ENCODE data around the gene NUP35. TPM values are rescaled to one million over a fixed set of nuclear protein-coding genes. Genes with fewer than 3 reads are reported as not detected.

Gene NUP35
- total and polyA plus RNA-seq, 2 experiments from 2014 or later: 57.4 to 65.3 TPM

DNA sequence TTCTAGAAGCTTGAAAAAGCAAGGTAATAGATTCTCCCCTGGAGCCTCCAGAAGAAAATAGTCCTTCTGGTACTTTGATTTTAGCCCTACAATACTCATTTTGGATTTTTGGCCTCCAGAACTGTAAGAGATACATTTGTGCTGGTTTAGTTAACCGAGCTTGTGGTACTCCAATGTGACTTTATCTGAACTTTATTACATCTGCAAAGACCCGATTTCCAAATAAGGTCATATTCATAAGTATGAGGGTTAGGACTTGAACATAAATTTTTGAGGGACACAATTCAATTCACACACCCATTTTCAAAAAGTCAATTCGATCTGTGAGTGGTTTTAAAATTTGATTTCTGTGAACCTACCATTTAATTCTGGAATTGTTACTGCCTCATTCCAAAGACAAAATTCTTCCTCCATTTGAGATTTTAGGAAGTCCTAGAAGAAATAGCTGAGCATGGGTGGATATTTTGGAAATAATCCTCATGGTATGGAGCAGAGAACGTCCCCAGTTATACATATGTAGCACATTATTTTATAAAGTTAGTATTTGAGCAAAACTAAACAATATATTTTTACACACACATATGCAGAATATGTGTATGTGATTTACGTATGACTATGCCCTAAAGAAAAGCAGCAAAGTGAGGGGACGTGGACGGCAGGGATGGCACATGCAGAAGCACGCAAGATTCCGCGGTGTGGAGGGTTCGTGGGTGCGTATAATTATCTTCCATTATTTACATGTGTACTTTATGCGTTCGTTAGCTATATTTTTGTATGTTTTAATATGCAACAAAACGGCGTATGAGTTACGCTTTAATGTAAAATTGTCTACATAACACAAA lies 905 bp upstream of the NUP35 start (continued):
- TF ChIP-seq, protein P1, sequence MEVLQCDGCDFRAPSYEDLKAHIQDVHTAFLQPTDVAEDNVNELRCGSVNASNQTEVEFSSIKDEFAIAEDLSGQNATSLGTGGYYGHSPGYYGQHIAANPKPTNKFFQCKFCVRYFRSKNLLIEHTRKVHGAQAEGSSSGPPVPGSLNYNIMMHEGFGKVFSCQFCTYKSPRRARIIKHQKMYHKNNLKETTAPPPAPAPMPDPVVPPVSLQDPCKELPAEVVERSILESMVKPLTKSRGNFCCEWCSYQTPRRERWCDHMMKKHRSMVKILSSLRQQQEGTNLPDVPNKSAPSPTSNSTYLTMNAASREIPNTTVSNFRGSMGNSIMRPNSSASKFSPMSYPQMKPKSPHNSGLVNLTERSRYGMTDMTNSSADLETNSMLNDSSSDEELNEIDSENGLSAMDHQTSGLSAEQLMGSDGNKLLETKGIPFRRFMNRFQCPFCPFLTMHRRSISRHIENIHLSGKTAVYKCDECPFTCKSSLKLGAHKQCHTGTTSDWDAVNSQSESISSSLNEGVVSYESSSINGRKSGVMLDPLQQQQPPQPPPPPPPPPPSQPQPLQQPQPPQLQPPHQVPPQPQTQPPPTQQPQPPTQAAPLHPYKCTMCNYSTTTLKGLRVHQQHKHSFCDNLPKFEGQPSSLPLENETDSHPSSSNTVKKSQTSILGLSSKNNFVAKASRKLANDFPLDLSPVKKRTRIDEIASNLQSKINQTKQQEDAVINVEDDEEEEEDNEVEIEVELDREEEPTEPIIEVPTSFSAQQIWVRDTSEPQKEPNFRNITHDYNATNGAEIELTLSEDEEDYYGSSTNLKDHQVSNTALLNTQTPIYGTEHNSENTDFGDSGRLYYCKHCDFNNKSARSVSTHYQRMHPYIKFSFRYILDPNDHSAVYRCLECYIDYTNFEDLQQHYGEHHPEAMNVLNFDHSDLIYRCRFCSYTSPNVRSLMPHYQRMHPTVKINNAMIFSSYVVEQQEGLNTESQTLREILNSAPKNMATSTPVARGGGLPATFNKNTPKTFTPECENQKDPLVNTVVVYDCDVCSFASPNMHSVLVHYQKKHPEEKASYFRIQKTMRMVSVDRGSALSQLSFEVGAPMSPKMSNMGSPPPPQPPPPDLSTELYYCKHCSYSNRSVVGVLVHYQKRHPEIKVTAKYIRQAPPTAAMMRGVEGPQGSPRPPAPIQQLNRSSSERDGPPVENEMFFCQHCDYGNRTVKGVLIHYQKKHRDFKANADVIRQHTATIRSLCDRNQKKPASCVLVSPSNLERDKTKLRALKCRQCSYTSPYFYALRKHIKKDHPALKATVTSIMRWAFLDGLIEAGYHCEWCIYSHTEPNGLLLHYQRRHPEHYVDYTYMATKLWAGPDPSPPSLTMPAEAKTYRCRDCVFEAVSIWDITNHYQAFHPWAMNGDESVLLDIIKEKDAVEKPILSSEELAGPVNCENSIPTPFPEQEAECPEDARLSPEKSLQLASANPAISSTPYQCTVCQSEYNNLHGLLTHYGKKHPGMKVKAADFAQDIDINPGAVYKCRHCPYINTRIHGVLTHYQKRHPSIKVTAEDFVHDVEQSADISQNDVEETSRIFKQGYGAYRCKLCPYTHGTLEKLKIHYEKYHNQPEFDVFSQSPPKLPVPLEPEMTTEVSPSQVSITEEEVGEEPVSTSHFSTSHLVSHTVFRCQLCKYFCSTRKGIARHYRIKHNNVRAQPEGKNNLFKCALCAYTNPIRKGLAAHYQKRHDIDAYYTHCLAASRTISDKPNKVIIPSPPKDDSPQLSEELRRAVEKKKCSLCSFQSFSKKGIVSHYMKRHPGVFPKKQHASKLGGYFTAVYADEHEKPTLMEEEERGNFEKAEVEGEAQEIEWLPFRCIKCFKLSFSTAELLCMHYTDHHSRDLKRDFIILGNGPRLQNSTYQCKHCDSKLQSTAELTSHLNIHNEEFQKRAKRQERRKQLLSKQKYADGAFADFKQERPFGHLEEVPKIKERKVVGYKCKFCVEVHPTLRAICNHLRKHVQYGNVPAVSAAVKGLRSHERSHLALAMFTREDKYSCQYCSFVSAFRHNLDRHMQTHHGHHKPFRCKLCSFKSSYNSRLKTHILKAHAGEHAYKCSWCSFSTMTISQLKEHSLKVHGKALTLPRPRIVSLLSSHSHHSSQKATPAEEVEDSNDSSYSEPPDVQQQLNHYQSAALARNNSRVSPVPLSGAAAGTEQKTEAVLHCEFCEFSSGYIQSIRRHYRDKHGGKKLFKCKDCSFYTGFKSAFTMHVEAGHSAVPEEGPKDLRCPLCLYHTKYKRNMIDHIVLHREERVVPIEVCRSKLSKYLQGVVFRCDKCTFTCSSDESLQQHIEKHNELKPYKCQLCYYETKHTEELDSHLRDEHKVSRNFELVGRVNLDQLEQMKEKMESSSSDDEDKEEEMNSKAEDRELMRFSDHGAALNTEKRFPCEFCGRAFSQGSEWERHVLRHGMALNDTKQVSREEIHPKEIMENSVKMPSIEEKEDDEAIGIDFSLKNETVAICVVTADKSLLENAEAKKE (CRISPR knock-in tag; IDR thresholded peaks at IDR 0.05): no peak
- TF ChIP-seq NANOG (IDR thresholded peaks at IDR 0.05; ENCODE audit: borderline replicate concordance) (no peak), ZNF331 (CRISPR knock-in tag; IDR thresholded peaks at IDR 0.05; ENCODE audit: low read depth) (no peak), ZNF114 (CRISPR knock-in tag; IDR thresholded peaks at IDR 0.05) (no peak), EZH2 (IDR thresholded peaks at IDR 0.05; ENCODE audit: low read depth, unreplicated experiment) (no peak), CREB1 (CRISPR knock-in tag; IDR thresholded peaks at IDR 0.05; ENCODE audit: low read depth) (no peak)

DNA sequence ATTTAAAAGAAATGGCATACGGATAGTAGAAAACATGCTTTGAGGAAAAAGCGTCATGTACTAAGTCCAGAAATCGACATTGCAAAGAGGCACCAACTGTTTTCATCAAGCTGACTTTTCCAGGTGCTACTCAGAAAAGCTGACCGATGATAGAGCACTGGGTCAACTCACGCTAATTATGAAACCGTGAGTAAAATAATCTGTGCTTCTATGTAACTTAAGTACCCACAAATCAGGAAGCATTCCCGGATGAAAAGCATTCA lies 353 bp upstream of the NUP35 start:
- no peaks in the 10 kb centered on the region for H3K9me2 ChIP-seq (ENCODE audit: insufficient read depth)
- Mint-ChIP-seq H3K27me3 (ENCODE audit: insufficient read depth, low read depth, poor library complexity) (peaks cover 9% of the 10 kb centered on the region), H3K27ac (peak overlapping the region; percentile 100), H3K36me3 (ENCODE audit: low read depth) (peaks cover 8% of the 10 kb centered on the region), H3K9me3 (no peaks in the 10 kb centered on the region), H3K4me1 (peaks cover 20% of the 10 kb centered on the region), H3K4me3 (peak overlapping the region; percentile 99)
- peak overlapping the region; percentile 81 for H3K4me3 ChIP-seq
- H3K27me3 ChIP-seq (ENCODE audit: insufficient read depth): no peaks in the 10 kb centered on the region
- no peak for ATAC-seq
- H2AFZ ChIP-seq: peak overlapping the region; percentile 24; the same call in 1 of the 2 replicates
- peak overlapping the region; percentile 79 for H3K4me2 ChIP-seq
- peaks cover 24% of the 10 kb centered on the region for H4K20me1 ChIP-seq (replicated peaks; ENCODE audit: insufficient read depth)
- H3K27ac ChIP-seq (ENCODE audit: low read depth): peak overlapping the region; percentile 40
- H3K36me3 ChIP-seq (ENCODE audit: insufficient read depth): peaks cover 6% of the 10 kb centered on the region; the same call in 1 of the 2 replicates
- peaks cover 43% of the 10 kb centered on the region for H3K79me2 ChIP-seq (replicated peaks; ENCODE audit: insufficient read depth)
- no peak for DNase-seq (ENCODE audit: low spot score)
- no peaks in the 10 kb centered on the region for H3F3A ChIP-seq (replicated peaks; ENCODE audit: low read depth)
- peaks cover 20% of the 10 kb centered on the region for H3K4me1 ChIP-seq (ENCODE audit: insufficient read depth)
- TF ChIP-seq ZNF114 (CRISPR knock-in tag; IDR thresholded peaks at IDR 0.05) (no peak), ZNF331 (CRISPR knock-in tag; IDR thresholded peaks at IDR 0.05; ENCODE audit: low read depth) (no peak), CREB1 (CRISPR knock-in tag; IDR thresholded peaks at IDR 0.05; ENCODE audit: low read depth) (no peak), POLR2AphosphoS5 (IDR thresholded peaks at IDR 0.05; ENCODE audit: low read depth) (no peak), NANOG (IDR thresholded peaks at IDR 0.05; ENCODE audit: borderline replicate concordance) (no peak)
- TF ChIP-seq, protein P1 (CRISPR knock-in tag; IDR thresholded peaks at IDR 0.05): no peak

All from GM23338 (cell line).